Omental fat pad (tissue), 4 donors: ENCODE results near the gene JAG2. TPM values are rescaled to one million over a fixed set of nuclear protein-coding genes. Genes with fewer than 3 reads are reported as not detected.

Experiments used
- ATAC-seq: fragments of 150-250 bp; one replicate; pipeline ENCODE4 v1.9.1; 2016; ENCODE audit warnings: mild to moderate bottlenecking, moderate library complexity; ENCODE audit not compliant: low FRiP score
- DNase-seq: peaks from one replicate; pipeline ENCODE4 v3.0.0-alpha.2; 2019; ENCODE audit warnings: low spot score
- CTCF ChIP-seq, 3 donors: fragments of 450-650 bp; IDR thresholded peaks; one replicate each; pipeline ENCODE4 v1.5.1; 2016 to 2017; ENCODE audit warnings: antibody characterized with exemption in 3 of 3, mild to moderate bottlenecking in 3 of 3, moderate library complexity in 2 of 3
- total RNA-seq, 4 donors: library from RNA; depleted of rRNA; stranded (reverse); fragments of >200 nt; gene quantifications; one replicate each; pipeline ENCODE4 v1.1.0, GENCODE V29; 2016

Gene JAG2
- total RNA-seq, 4 donors from 2014 or later = 4.7 to 21.3 (median 8.3) TPM

- TF ChIP-seq CTCF (IDR thresholded peaks at IDR 0.05) = no peak
- ATAC-seq (no peak), DNase-seq (no peak)
These were observed 1.8 kb downstream of the JAG2 start for GRCh38 chr14:105166571-105167302.

- no peak for TF ChIP-seq CTCF (IDR thresholded peaks at IDR 0.05)
- ATAC-seq = no peak
- DNase-seq = no peak
These were observed 2.7 kb downstream of the JAG2 start for GRCh38 chr14:105165761-105166485.

GRCh38 chr14:105165134-105165704 is 3.4 kb downstream of the JAG2 start:
- no peak for ATAC-seq
- no peak for DNase-seq
- TF ChIP-seq CTCF (IDR thresholded peaks at IDR 0.05) = no peak

GRCh38 chr14:105163040-105163742 is 5.4 kb downstream of the JAG2 start:
- ATAC-seq (no peak), DNase-seq (no peak)
- no peak for TF ChIP-seq CTCF (IDR thresholded peaks at IDR 0.05)

- TF ChIP-seq CTCF (IDR thresholded peaks at IDR 0.05) = no peak
- DNase-seq (no peak), ATAC-seq (no peak)
These were observed 6.0 kb downstream of the JAG2 start for GRCh38 chr14:105162669-105162979.

- TF ChIP-seq CTCF (IDR thresholded peaks at IDR 0.05) = no peak
- DNase-seq (no peak), ATAC-seq (peak; percentile 70)
These were observed 6.5 kb downstream of the JAG2 start for GRCh38 chr14:105161964-105162668.
